Left renal cortex interstitium (tissue), 4 donors: Measurements from ENCODE around the gene F7. TPM values are rescaled to one million over a fixed set of nuclear protein-coding genes. Genes with fewer than 3 reads are reported as not detected.
A peak's percentile ranks its signal among the peaks of the same experiment; 100 is the strongest.
"Not testable (repeated sequence)": the region's sequence is repeated elsewhere in the genome, so short reads cannot be mapped to it uniquely, and the experiment has no call there.

Experiments
- DNase-seq, 4 donors: peaks; one replicate each; pipeline ENCODE4 v3.0.0-alpha.2; 2013; ENCODE audit warnings: low read depth in 4 of 4, low spot score in 2 of 4, missing footprints in 1 of 4
- polyA plus RNA-seq, 4 donors: library from polyadenylated mRNA; unstranded; fragments of 120-200 nt; gene quantifications; one replicate each; pipeline ENCODE4 v1.2.1, GENCODE V29; 2013; ENCODE audit not compliant: insufficient read length in 4 of 4

Gene F7
- polyA plus RNA-seq, 4 donors: 1.8 to 4.3 (median 4.1) TPM

- no peak for DNase-seq
Measured at GRCh38 chr13:113150550-113151365, 45.2 kb downstream of the F7 start.

GRCh38 chr13:113151745-113152690 lies 46.4 kb downstream of the F7 start:
- DNase-seq: no peak

GRCh38 chr13:113152691-113152983 lies 47.0 kb downstream of the F7 start:
- no peak for DNase-seq

- DNase-seq: peak in 1 of 4 donors; percentile 52
Measured at GRCh38 chr13:113152984-113153809, 47.6 kb downstream of the F7 start.

- no peak for DNase-seq
Measured at GRCh38 chr13:113153810-113154748, 48.5 kb downstream of the F7 start.

- DNase-seq: no peak
Measured at GRCh38 chr13:113155201-113155600, 49.6 kb downstream of the F7 start.

GRCh38 chr13:113155982-113156655 lies 50.5 kb downstream of the F7 start:
- no peak for DNase-seq

GRCh38 chr13:113157206-113157928 lies 51.8 kb downstream of the F7 start:
- DNase-seq: no peak

- DNase-seq: no peak
Measured at GRCh38 chr13:113157929-113158747, 52.5 kb downstream of the F7 start, which contains the start of gene PROZ. Gene PROZ, plus strand, starts transcription at chr13:113158648. Its CDS starts 13 bp downstream, at chr13:113158661.

GRCh38 chr13:113158946-113159345 lies 53.4 kb downstream of the F7 start:
- no peak for DNase-seq

GRCh38 chr13:113159701-113160100 lies 54.1 kb downstream of the F7 start:
- DNase-seq: no peak

- DNase-seq: no peak
Measured at GRCh38 chr13:113160983-113161382, 55.4 kb downstream of the F7 start.

- no peak for DNase-seq
Measured at GRCh38 chr13:113161433-113161832, 55.8 kb downstream of the F7 start.

GRCh38 chr13:113161975-113162374 lies 56.4 kb downstream of the F7 start:
- not testable (repeated sequence) for DNase-seq

- DNase-seq: no peak
Measured at GRCh38 chr13:113162783-113163685, 57.4 kb downstream of the F7 start.

- no peak for DNase-seq
Measured at GRCh38 chr13:113164492-113164891, 58.9 kb downstream of the F7 start.
